ENCODE results near the gene HEPH. TPM values are rescaled to one million over a fixed set of nuclear protein-coding genes. Genes with fewer than 3 reads are reported as not detected.
A peak's percentile ranks its signal among the peaks of the same experiment; 100 is the strongest.

HEPH gene
- total and polyA plus RNA-seq, 9 of the 15 experiments (the other 6 are each of a cell fraction or from before 2014, with no cell fraction given), result 22.4 to 67.6 (median 42.9) TPM

DNA sequence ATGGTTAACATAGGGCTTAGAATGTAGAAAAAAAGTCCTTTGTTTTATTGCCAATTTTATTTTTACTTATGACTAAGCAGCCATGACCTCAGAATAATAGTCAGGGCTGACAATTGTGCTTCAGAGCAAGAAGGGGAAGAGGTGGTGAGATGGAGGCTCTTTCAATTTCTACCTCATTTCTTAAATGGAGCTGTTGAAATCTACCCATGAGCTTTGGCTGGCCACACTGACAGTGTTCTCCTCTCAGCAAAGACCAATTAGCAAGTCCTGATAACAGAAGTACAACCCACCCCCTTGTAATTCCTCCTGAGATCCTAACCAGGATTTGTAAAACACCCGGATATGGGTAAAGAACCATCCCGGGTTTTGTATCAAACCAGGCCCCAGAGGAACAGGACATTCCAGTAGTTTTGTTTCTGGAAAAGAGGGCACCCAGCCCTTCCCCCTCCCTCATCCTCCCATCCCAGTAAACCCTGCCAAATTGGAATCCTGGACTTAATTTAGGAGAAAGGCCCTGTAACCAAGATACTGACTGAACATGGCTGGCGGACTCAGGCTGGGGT lies at the start of gene HEPH (continued):
- no peak for TF ChIP-seq CUX1 (CRISPR knock-in tag; IDR thresholded peaks at IDR 0.05)
- TF ChIP-seq, protein P1, sequence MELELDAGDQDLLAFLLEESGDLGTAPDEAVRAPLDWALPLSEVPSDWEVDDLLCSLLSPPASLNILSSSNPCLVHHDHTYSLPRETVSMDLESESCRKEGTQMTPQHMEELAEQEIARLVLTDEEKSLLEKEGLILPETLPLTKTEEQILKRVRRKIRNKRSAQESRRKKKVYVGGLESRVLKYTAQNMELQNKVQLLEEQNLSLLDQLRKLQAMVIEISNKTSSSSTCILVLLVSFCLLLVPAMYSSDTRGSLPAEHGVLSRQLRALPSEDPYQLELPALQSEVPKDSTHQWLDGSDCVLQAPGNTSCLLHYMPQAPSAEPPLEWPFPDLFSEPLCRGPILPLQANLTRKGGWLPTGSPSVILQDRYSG (tag; conservative IDR thresholded peaks at IDR 0.05; ENCODE audit: low read depth), result no peak
- no peak for TF ChIP-seq FOXP1 (CRISPR knock-in tag; IDR thresholded peaks at IDR 0.05)
- peak; percentile 51; the same call in 1 of the 2 replicates for TF ChIP-seq EP400 (IDR thresholded peaks at IDR 0.05)
- TF ChIP-seq BCL6 (CRISPR knock-in tag; IDR thresholded peaks at IDR 0.05), result no peak
- 0 out of 6 replicates have a peak, but pooled peaks of 1 of the 3 experiments have one; percentile 11 for TF ChIP-seq ZBTB11 (CRISPR knock-in tag; IDR thresholded peaks at IDR 0.05)
- TF ChIP-seq ZC3H11A (IDR thresholded peaks at IDR 0.05; ENCODE audit: low read depth, low read length), result no peak
- no peak for TF ChIP-seq AFF4 (CRISPR knock-in tag; IDR thresholded peaks at IDR 0.05)
- no peak for TF ChIP-seq POLR3A (IDR thresholded peaks at IDR 0.05; ENCODE audit: borderline replicate concordance, extremely low read depth, insufficient read depth, insufficient read length)
- TF ChIP-seq CC2D1A (IDR thresholded peaks at IDR 0.05), result peak; percentile 57; the same call in 1 of the 2 replicates
- TF ChIP-seq ZNF277 (CRISPR knock-in tag; IDR thresholded peaks at IDR 0.05; ENCODE audit: borderline replicate concordance), result no peak
